HAP-1 (cell line): Measurements from ENCODE around the gene ZNF487.

Source experiments
- DNase-seq, 2 experiments: peaks; one replicate each; pipeline ENCODE4 v3.0.0-alpha.2; 2016 to 2020; ENCODE audit warnings: low spot score in 2 of 2
- H3K27me3 ChIP-seq: fragments of 250-450 bp; sonication (Bioruptor Pico); 2 replicates; pipeline ENCODE4 v1.5.1; 2020; ENCODE audit warnings: low read depth, mild to moderate bottlenecking, moderate library complexity
- H3K36me3 ChIP-seq: fragments of 250-450 bp; sonication (Bioruptor Pico); replicated peaks from 2 replicates; pipeline ENCODE4 v1.5.1; 2020; ENCODE audit warnings: mild to moderate bottlenecking
- H3K4me1 ChIP-seq: fragments of 250-450 bp; sonication (Bioruptor Pico); 2 replicates; pipeline ENCODE4 v1.5.1; 2020; ENCODE audit warnings: mild to moderate bottlenecking
- H3K4me3 ChIP-seq: fragments of 250-450 bp; sonication (Bioruptor Pico); 2 replicates; pipeline ENCODE4 v1.5.1; 2020; ENCODE audit warnings: mild to moderate bottlenecking, moderate library complexity
- H3K9me3 ChIP-seq: fragments of 250-450 bp; sonication (Bioruptor Pico); 2 replicates; pipeline ENCODE4 v1.5.1; 2020; ENCODE audit warnings: mild to moderate bottlenecking, moderate library complexity
- in situ Hi-C: fragments of 300-500 bp; cut with MboI; formaldehyde crosslinking; loops from 3 replicates; pipeline ENCODE4 v1.14.3; 2020; ENCODE audit warnings: low sequenced_read_pairs, inconsistent platforms, mixed read lengths

ZNF487 gene

GRCh38 chr10:43398939-43399319 is 38.0 kb upstream of the ZNF487 start:
- H3K36me3 ChIP-seq = peaks cover 56% of the 10 kb centered on the region
- no peaks in the 10 kb centered on the region for H3K9me3 ChIP-seq
- H3K4me3 ChIP-seq = peak overlapping the region; percentile 67
- peaks cover 75% of the 10 kb centered on the region for H3K4me1 ChIP-seq
- no peaks in the 10 kb centered on the region for H3K27me3 ChIP-seq
- in situ Hi-C loops = no loop called here
- no peak for DNase-seq

DNA sequence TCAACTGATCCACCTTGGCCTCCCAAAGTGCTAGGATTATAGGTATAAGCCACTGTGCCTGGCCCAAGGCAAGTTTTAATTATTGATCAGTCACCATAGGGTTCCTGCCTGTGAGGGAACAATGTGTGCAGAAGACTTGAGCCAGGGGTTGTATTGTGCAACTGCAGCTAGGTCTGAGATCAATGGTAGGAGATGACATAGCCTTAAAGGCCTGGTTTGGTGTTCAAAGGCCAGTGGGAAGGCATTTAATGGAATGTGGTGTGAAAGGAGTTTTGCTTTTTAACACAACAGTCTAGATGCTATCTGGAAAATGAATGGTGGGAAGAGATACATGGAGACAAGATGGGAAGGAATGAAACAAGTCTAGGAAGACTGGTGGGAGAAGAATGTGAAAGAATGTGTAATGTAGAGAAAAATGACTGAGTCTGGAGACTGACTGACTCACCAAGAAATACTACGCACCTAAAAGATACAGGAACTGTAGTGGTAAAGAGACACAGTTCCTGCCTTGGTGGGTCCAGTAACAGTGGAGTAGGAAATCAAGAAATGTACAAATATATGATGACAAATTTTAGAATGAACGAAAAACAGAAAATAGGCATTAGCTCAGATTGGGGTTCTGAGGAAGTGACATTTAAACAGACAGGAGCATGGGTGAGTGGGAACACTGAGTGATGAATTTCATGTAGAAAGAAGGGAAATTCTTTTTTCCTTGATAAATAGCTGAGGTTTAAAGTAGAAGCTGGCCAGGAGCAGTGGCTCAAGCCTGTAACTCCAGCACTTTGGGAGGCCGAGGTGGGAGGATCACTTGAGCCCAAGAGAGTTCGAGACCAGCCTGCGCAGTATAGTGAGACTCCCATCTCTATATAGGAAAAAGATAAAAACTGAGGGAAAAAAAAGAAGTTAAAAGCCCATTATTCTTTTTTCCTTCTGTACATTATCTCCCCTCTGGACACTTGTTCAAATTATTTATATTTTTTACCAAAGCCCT is 37.3 kb upstream of the ZNF487 start:
- Histone ChIP-seq H3K36me3 (peaks cover 50% of the 10 kb centered on the region), H3K9me3 (no peaks in the 10 kb centered on the region), H3K27me3 (no peaks in the 10 kb centered on the region), H3K4me3 (no peak overlapping the region; the same call in 1 of the 2 replicates), H3K4me1 (peaks cover 75% of the 10 kb centered on the region)
- in situ Hi-C loops = no loop called here
- no peak for DNase-seq

DNA sequence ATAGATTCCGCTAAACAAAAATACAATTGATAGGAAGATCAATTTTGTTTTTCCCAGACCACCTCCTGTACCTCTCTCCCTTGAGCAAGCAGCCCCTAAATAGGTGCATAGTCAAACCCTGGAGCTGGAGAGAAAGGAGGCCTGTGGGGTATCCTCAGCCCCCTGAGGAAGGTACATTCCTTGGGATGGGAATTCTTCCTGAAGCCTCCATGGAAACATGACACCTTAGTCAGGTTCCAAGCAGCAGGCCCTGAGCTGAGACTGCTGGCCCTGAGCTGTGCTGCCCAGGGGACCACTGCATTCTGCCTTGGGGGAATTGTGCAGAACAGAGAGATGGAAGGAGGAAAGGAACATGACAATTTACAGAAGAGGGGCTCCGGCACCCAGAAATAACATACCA is 35.3 kb upstream of the ZNF487 start:
- Histone ChIP-seq H3K36me3 (peaks cover 37% of the 10 kb centered on the region), H3K9me3 (no peaks in the 10 kb centered on the region), H3K27me3 (no peaks in the 10 kb centered on the region), H3K4me3 (no peak overlapping the region), H3K4me1 (peaks cover 75% of the 10 kb centered on the region)
- peak in 1 of 2 experiments; percentile 55 for DNase-seq
- in situ Hi-C loops = no loop called here

DNA sequence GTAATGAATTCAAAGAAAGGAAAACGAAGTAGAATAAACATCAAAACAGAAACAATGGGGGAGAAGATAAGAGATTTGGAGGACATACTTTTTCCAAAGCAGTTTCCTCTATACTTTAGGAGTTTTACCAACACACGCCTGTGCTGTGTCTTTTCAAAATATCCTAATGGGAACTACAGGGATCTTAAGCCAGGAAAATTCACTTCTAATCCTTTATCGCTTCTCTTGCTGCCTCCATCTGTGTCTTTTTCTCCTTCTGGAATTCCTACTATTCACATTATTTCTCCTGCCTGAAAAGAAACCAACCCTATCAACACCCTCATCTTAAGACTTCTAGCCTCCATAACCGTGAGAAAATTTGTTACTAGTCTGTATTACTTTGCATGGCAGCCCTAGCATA is 34.7 kb upstream of the ZNF487 start:
- DNase-seq = no peak
- Histone ChIP-seq H3K36me3 (peaks cover 39% of the 10 kb centered on the region), H3K4me1 (peaks cover 75% of the 10 kb centered on the region), H3K9me3 (no peaks in the 10 kb centered on the region), H3K27me3 (no peaks in the 10 kb centered on the region), H3K4me3 (no peak overlapping the region)
- in situ Hi-C loops = no loop called here

DNA sequence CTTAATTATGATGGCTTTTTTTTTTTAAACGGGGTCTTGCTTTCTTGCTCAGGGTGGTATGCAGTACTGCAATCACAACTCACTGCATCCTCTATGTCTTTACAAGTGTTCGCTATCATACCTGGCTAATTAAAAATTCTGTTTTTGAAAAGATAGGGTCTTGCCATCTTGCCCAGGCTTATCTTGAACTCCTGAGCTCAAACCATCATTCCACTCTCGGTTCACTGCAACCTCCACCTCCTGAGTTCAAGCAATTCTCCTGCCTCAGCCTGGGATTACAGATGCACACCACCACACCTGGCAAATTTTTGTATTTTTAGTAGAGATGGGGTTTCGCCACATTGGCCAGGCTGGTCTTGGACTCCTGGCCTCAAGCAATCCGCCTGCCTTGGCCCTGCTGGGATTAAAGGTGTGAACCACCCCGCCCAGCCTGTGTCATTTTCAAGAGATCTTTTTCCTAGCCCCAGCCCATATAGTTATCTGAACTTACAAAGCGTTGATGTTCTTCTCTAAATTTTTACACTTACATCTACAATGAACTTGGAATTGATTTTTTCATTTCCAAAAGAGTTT is 33.9 kb upstream of the ZNF487 start:
- Histone ChIP-seq H3K4me1 (peaks cover 71% of the 10 kb centered on the region), H3K4me3 (no peak overlapping the region), H3K9me3 (no peaks in the 10 kb centered on the region), H3K27me3 (no peaks in the 10 kb centered on the region), H3K36me3 (peaks cover 39% of the 10 kb centered on the region)
- in situ Hi-C loops = no loop called here
- DNase-seq = no peak

DNA sequence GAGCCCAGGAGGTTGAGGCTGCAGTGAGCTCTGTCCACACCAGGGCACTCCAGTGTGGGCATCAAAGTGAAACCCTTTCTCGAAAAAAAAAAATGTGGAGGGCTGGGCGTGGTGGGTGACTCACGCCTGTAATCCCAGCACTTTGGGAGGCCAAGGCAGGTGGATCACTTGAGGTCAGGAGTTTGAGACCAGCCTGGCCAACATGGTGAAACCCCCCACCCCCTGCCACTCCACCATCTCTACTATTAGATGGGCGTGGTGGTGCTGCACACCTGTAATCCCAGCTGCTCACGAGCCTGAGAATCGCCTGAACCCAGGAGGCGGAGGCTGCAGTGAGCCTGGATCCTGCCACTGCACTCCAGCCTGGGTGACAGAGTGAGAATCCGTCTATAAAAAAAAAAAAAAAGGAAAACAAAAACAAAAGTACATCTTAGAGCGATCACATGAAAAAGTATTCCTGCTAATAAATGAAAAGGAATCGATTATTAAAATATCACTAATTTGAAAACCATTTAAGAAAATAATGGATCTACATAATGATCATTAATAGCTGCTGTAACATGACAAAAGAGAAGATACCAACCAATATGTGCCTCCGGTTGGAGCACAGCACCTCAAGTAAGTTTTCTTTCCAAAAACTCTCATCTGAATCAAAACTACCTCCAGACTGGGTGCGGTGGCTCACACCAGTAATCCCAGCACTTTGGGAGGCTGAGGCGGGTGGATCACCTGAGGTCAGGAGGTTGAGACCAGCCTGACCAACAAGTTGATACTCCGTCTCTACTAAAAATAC is 32.8 kb upstream of the ZNF487 start:
- in situ Hi-C loops = no loop called here
- no peak for DNase-seq
- peaks cover 34% of the 10 kb centered on the region for H3K36me3 ChIP-seq
- H3K9me3 ChIP-seq = no peaks in the 10 kb centered on the region
- peak overlapping the region; percentile 77 for H3K4me3 ChIP-seq
- no peaks in the 10 kb centered on the region for H3K27me3 ChIP-seq
- H3K4me1 ChIP-seq = peaks cover 62% of the 10 kb centered on the region

DNA sequence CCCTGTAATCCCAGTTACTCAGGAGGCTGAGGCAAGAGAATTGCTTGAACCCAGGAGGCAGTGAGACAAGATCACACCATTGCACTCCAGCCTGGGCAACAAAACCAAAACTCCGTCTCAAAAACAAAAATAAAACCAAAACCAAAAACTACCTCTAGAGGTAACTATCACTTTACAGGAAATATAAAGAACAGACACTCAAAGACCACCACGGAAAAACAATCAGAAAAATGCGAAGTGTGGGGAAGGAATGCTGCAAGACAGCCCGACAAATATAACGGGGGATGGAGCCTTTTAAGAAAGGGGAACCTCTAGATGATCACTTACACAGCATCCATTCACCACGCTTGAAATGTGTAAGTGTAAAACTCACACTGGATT is 32.2 kb upstream of the ZNF487 start:
- H3K9me3 ChIP-seq = no peaks in the 10 kb centered on the region
- no peak for DNase-seq
- peaks cover 31% of the 10 kb centered on the region for H3K36me3 ChIP-seq
- peak overlapping the region; percentile 77 for H3K4me3 ChIP-seq
- H3K4me1 ChIP-seq = peaks cover 60% of the 10 kb centered on the region
- H3K27me3 ChIP-seq = no peaks in the 10 kb centered on the region
- in situ Hi-C loops = no loop called here

- Histone ChIP-seq H3K4me1 (peaks cover 36% of the 10 kb centered on the region), H3K27me3 (no peaks in the 10 kb centered on the region), H3K4me3 (peak overlapping the region; percentile 77), H3K9me3 (no peaks in the 10 kb centered on the region), H3K36me3 (peaks cover 19% of the 10 kb centered on the region)
- DNase-seq = peak in 1 of 2 experiments; percentile 64
- in situ Hi-C loops = no loop called here
These were observed 29.7 kb upstream of the ZNF487 start for GRCh38 chr10:43407148-43407575.

GRCh38 chr10:43407576-43408330 is 29.2 kb upstream of the ZNF487 start:
- Histone ChIP-seq H3K4me1 (peaks cover 30% of the 10 kb centered on the region), H3K36me3 (peaks cover 19% of the 10 kb centered on the region), H3K4me3 (peak overlapping the region; percentile 77), H3K27me3 (no peaks in the 10 kb centered on the region), H3K9me3 (no peaks in the 10 kb centered on the region)
- in situ Hi-C loops = no loop called here
- DNase-seq = peak; percentile 88 to 91

- Histone ChIP-seq H3K9me3 (no peaks in the 10 kb centered on the region), H3K4me3 (peak overlapping the region; percentile 77), H3K36me3 (peaks cover 15% of the 10 kb centered on the region), H3K4me1 (peaks cover 24% of the 10 kb centered on the region), H3K27me3 (no peaks in the 10 kb centered on the region)
- in situ Hi-C loops = no loop called here
- no peak for DNase-seq
These were observed 28.6 kb upstream of the ZNF487 start for GRCh38 chr10:43408331-43408709.

DNA sequence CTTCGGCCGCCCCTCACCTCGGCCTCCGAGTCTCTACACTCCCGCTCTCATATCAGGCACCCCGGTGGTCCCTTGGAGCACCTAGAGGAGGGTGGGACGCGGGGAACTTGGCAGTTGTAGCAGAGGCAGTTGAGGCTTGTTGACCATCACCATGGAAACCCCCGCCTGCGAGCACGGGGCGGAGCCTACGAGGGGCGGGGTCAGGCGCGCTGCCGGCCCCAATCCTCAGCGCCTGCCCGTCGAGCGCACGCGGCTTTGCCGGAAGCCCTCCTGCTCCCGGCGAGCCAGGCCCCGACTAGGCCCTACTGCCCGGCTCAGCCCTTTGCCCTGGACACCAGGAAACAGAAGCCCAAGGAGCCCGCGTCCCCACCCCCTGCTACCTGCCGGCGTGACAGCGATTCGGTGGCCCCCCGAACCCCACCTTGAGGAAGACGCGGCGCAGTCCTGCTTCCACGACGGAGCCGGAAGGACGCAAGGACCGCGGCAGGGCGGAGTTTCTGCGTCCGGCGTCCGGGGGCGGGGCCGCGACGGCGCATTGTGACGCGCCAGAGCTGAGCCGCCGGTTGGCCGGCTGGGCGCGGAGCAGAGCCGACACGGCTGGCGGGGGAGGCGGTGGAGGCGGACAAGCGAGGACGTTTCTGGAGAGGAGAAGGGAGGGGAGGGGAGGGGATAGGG is 28.1 kb upstream of the ZNF487 start, which contains the start of gene HNRNPF:
TSS of gene HNRNPF (minus strand) at position 477 of the 675 bp plus-strand sequence. CDS start 21,302 bp downstream, outside the sequence.
- Histone ChIP-seq H3K4me3 (peak within 1 kb of the TSS; percentile 77), H3K4me1 (peaks cover 19% of the 10 kb centered on the region), H3K36me3 (peaks cover 10% of the 10 kb centered on the region), H3K9me3 (no peaks in the 10 kb centered on the region), H3K27me3 (no peaks in the 10 kb centered on the region)
- in situ Hi-C loops = no loop called here
- DNase-seq = peak; percentile 91 to 95

- in situ Hi-C loops = no loop called here
- DNase-seq = no peak
These were observed 27.4 kb upstream of the ZNF487 start for GRCh38 chr10:43409385-43410109.

More at GRCh38 chr10:43409385-43410109, 27.4 kb upstream of the ZNF487 start:
- peaks cover 14% of the 10 kb centered on the region for H3K4me1 ChIP-seq
- H3K9me3 ChIP-seq = no peaks in the 10 kb centered on the region
- no peaks in the 10 kb centered on the region for H3K27me3 ChIP-seq
- peak overlapping the region; percentile 77 for H3K4me3 ChIP-seq
- peaks cover 8% of the 10 kb centered on the region; the same call in 1 of the 2 replicates for H3K36me3 ChIP-seq
